IMR-90 (cell line): ENCODE measurements around the gene COX6B1. TPM values are rescaled to one million over a fixed set of nuclear protein-coding genes. Genes with fewer than 3 reads are reported as not detected.

Experiments
- ATAC-seq: fragments of 200-7000 bp; cut with Tn5 transposase; 2 replicates; pipeline ENCODE4 v1.9.1; 2020; ENCODE audit warnings: low read depth, mild to moderate bottlenecking, moderate library complexity
- BruUV-seq: library from RNA; stranded (reverse); fragments of 400-500 nt; replicated peaks from 2 replicates; lab custom pipeline; 2021; lab: Mats Ljungman, UMichigan
- CTCF ChIA-PET: fragments of 300-600 bp; formaldehyde crosslinking; extraction: SDS; loops from one replicate; lab custom pipeline; 2021; ENCODE audit warnings: antibody characterized with exemption; lab: Yijun Ruan, JAX
- POLR2A ChIA-PET: fragments of 300-600 bp; sonication (Branson Sonifier 250); formaldehyde crosslinking; loops from one replicate; lab custom pipeline; 2022; ENCODE audit warnings: antibody characterized with exemption; ENCODE audit not compliant: unreplicated experiment; lab: Charles Lee
- DNase-seq: peaks from one replicate; pipeline ENCODE4 v3.0.0; 2013
- H2AFZ ChIP-seq: replicated peaks from 2 replicates; pipeline ENCODE3; 2013; ENCODE audit warnings: low read length, mild to moderate bottlenecking; ENCODE audit not compliant: poor library complexity
- H2AK5ac ChIP-seq: 2 replicates; pipeline ENCODE4 v1.6.1; 2013; ENCODE audit warnings: low read depth, low read length, inconsistent platforms
- H2AK9ac ChIP-seq: replicated peaks from 2 replicates; pipeline ENCODE3; 2013; ENCODE audit warnings: mild to moderate bottlenecking, low read depth, low read length, moderate library complexity; ENCODE audit not compliant: poor library complexity
- H2BK120ac ChIP-seq: 2 replicates; pipeline ENCODE4 v1.6.1; 2013; ENCODE audit warnings: low read depth, low read length, inconsistent platforms
- H2BK15ac ChIP-seq: 3 replicates; pipeline ENCODE4 v1.6.1; 2013; ENCODE audit warnings: low read depth, low read length, inconsistent platforms
- H2BK20ac ChIP-seq: 2 replicates; pipeline ENCODE4 v1.6.1; 2013; ENCODE audit warnings: low read depth, mild to moderate bottlenecking, inconsistent platforms, low read length, moderate library complexity
- H2BK5ac ChIP-seq: 2 replicates; pipeline ENCODE4 v1.6.1; 2013; ENCODE audit warnings: mild to moderate bottlenecking, low read depth, low read length, inconsistent platforms; ENCODE audit not compliant: poor library complexity, severe bottlenecking
- H3K14ac ChIP-seq: replicated peaks from 2 replicates; pipeline ENCODE4 v1.6.1; 2013; ENCODE audit warnings: low read depth, low read length, inconsistent platforms
- H3K18ac ChIP-seq: 2 replicates; pipeline ENCODE4 v1.6.1; 2013; ENCODE audit warnings: low read depth, low read length, control low read depth
- H3K23ac ChIP-seq: 2 replicates; pipeline ENCODE4 v1.6.1; 2013; ENCODE audit warnings: low read depth, low read length, inconsistent platforms
- H3K27ac ChIP-seq: 2 replicates; pipeline ENCODE4 v1.5.1; 2013; ENCODE audit warnings: mild to moderate bottlenecking, control low read depth, low read length; ENCODE audit not compliant: insufficient read depth
- H3K27me3 ChIP-seq: 2 replicates; pipeline ENCODE4 v1.6.1; 2013; ENCODE audit warnings: low read length; ENCODE audit not compliant: control insufficient read depth, insufficient read depth
- H3K36me3 ChIP-seq: 2 replicates; pipeline ENCODE4 v1.6.1; 2013; ENCODE audit warnings: low read length, mixed read lengths; ENCODE audit not compliant: control insufficient read depth, insufficient read depth
- H3K4ac ChIP-seq: 2 replicates; pipeline ENCODE4 v1.6.1; 2013; ENCODE audit warnings: low read depth, low read length, inconsistent platforms
- H3K4me1 ChIP-seq: 2 replicates; pipeline ENCODE4 v1.6.1; 2013; ENCODE audit warnings: low read length, mixed read lengths; ENCODE audit not compliant: control insufficient read depth, insufficient read depth
- H3K4me2 ChIP-seq: 2 replicates; pipeline ENCODE4 v1.6.1; 2013; ENCODE audit warnings: low read depth, mild to moderate bottlenecking, control low read depth, low read length, moderate library complexity
- H3K4me3 ChIP-seq: 2 replicates; pipeline ENCODE4 v1.5.1; 2013; ENCODE audit warnings: low read depth, mild to moderate bottlenecking, control low read depth, low read length, moderate library complexity; ENCODE audit not compliant: insufficient read depth
- H3K56ac ChIP-seq: 2 replicates; pipeline ENCODE4 v1.6.1; 2013; ENCODE audit warnings: low read length, inconsistent platforms; ENCODE audit not compliant: insufficient read depth; ENCODE audit errors: extremely low read depth
- H3K79me1 ChIP-seq, 2 experiments: 2 replicates each; pipeline ENCODE4 v1.6.1; 2013; ENCODE audit warnings: low read length in 2 of 2, inconsistent platforms in 1 of 2, low read depth in 1 of 2
- H3K9ac ChIP-seq: 2 replicates; pipeline ENCODE4 v1.6.1; 2013; ENCODE audit warnings: low read depth, low read length, control low read depth
- H3K9me1 ChIP-seq: 2 replicates; pipeline ENCODE4 v1.6.1; 2013; ENCODE audit warnings: low read length, inconsistent platforms; ENCODE audit not compliant: insufficient read depth
- H3K9me3 ChIP-seq: 2 replicates; pipeline ENCODE4 v1.6.1; 2013; ENCODE audit warnings: low read length; ENCODE audit not compliant: control insufficient read depth, insufficient read depth
- H4K20me1 ChIP-seq: 2 replicates; pipeline ENCODE4 v1.6.1; 2013; ENCODE audit warnings: low read length, inconsistent platforms; ENCODE audit not compliant: insufficient read depth
- H4K5ac ChIP-seq: 2 replicates; pipeline ENCODE4 v1.6.1; 2013; ENCODE audit warnings: mild to moderate bottlenecking, low read depth, low read length, control low read depth
- H4K8ac ChIP-seq, 2 experiments: 2 replicates each; pipeline ENCODE4 v1.6.1; 2013; ENCODE audit warnings: low read depth in 2 of 2, low read length in 2 of 2, control low read depth in 1 of 2, inconsistent platforms in 1 of 2
- H4K91ac ChIP-seq: 2 replicates; pipeline ENCODE4 v1.6.1; 2013; ENCODE audit warnings: low read depth, low read length, inconsistent platforms; ENCODE audit not compliant: insufficient read depth
- MXI1 ChIP-seq: IDR thresholded peaks from 2 replicates; pipeline ENCODE4 v1.6.1; 2012; ENCODE audit warnings: low read depth, mild to moderate bottlenecking, low read length, moderate library complexity, borderline replicate concordance
- WGBS, 2 experiments: methylation state at CpG; one replicate each; pipeline versions ENCODE4 v1.1.5 to v1.1.7; 2013; ENCODE audit warnings: missing lambda C conversion rate in 2 of 2; ENCODE audit not compliant: insufficient read length in 1 of 2; ENCODE audit errors: extremely low coverage in 2 of 2; 5-methylcytosine and 5-hydroxymethylcytosine counted together
- dilution Hi-C: fragments of 300-500 bp; cut with HindIII; formaldehyde crosslinking; loops from one replicate; pipeline ENCODE4 v1.14.3; 2018; ENCODE audit warnings: low sequenced_read_pairs; ENCODE audit not compliant: unreplicated experiment
- in situ Hi-C: fragments of 300-500 bp; cut with MboI; formaldehyde crosslinking; loops from 3 replicates; pipeline ENCODE4 v1.14.3; 2019; ENCODE audit warnings: low sequenced_read_pairs, inconsistent platforms, mixed read lengths
- intact Hi-C: fragments of 100-400 bp; cut with micrococcal nuclease; formaldehyde crosslinking; loops from 2 replicates; pipeline ENCODE4 v1.10.0; 2022
- polyA plus RNA-seq, 3 experiments: library from polyadenylated mRNA; depleted of rRNA; stranded (reverse); fragments of >200 nt; gene quantifications; 2 replicates each; pipeline ENCODE4 v1.2.3, GENCODE V29; 2012; ENCODE audit warnings: low replicate concordance in 1 of 3
- total RNA-seq: library from RNA; depleted of rRNA; stranded (reverse); fragments of >200 nt; gene quantifications from 2 replicates; pipeline ENCODE4 v1.2.3, GENCODE V29; 2012

COX6B1 gene
- total and polyA plus RNA-seq, 2 of the 4 experiments (the other 2 are of a cell fraction) = 914 to 983 TPM

- H2AK9ac ChIP-seq = no peak overlapping the region
- no peaks in the 10 kb centered on the region for H3K36me3 ChIP-seq
- no peak overlapping the region for H2AFZ ChIP-seq
- no peaks in the 10 kb centered on the region for H3K4me1 ChIP-seq
- DNase-seq = no peak
- TF ChIP-seq MXI1 = no peak
- no peak overlapping the region for H4K5ac ChIP-seq
- H3K4ac ChIP-seq = no peak overlapping the region
- H2BK20ac ChIP-seq = no peak overlapping the region
- no peaks in the 10 kb centered on the region for H3K9me3 ChIP-seq
- H4K20me1 ChIP-seq = no peaks in the 10 kb centered on the region
- H3K23ac ChIP-seq = no peak overlapping the region
- BruUV-seq = no TSS peak
- in situ Hi-C loops (no loop called here), intact Hi-C loops (no loop called here), dilution Hi-C loops (no loop called here)
- H2BK5ac ChIP-seq = no peak overlapping the region
- no peak overlapping the region for H4K91ac ChIP-seq
- no peak overlapping the region for H3K18ac ChIP-seq
- H3K9ac ChIP-seq = no peak overlapping the region
- H2AK5ac ChIP-seq = no peak overlapping the region
- H3K27me3 ChIP-seq = peaks cover 2% of the 10 kb centered on the region; the same call in 1 of the 2 replicates
- no peaks in the 10 kb centered on the region for H3K79me1 ChIP-seq
- H4K8ac ChIP-seq = no peak overlapping the region
- H3K27ac ChIP-seq = no peak overlapping the region
- H3K4me2 ChIP-seq = no peak overlapping the region
- POLR2A ChIA-PET = no interaction called here
- CTCF ChIA-PET = no interaction called here
- whole genome bisulfite sequencing, 2 experiments = 78% methylated on average over 10 of the region's 15 CpGs; no CpG with 5 or more reads in 1 of the 2 experiments
- H3K4me3 ChIP-seq = no peak overlapping the region
- ATAC-seq = no peak
- H3K14ac ChIP-seq = no peak overlapping the region
- no peak overlapping the region for H2BK120ac ChIP-seq
- no peaks in the 10 kb centered on the region for H3K9me1 ChIP-seq
- no peak overlapping the region for H3K56ac ChIP-seq
- H2BK15ac ChIP-seq = no peak overlapping the region
Measured at GRCh38 chr19:35675589-35676140, 27.5 kb downstream of the COX6B1 start.
